T follicular helper cell (primary cell): ENCODE measurements around the gene DSCAM.
"Not testable (repeated sequence)": the region's sequence is repeated elsewhere in the genome, so short reads cannot be mapped to it uniquely, and the experiment has no call there.

Source experiments
- DNase-seq: peaks from one replicate; pipeline ENCODE4 v3.0.0-alpha.2; 2020; ENCODE audit warnings: low read depth

Gene DSCAM

DNA sequence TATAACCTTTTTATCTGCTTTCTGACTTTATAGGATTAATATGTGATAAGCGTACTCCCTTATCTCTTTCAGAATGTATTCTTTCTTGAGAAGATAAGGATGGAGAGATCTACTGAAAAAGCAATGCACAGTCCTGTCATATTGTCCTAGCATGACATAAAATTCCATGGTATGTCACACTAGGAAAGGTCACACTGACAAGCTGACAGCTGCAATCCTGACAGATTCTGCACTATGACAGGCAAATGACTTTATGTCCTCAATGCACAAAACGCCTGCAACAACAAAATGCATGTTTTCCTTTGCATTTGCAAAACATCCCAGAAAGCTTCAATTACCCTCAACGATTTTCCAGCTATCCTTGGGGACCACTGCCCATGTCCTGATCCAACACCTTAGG, 393.8 kb downstream of the DSCAM start:
- DNase-seq = no peak

DNA sequence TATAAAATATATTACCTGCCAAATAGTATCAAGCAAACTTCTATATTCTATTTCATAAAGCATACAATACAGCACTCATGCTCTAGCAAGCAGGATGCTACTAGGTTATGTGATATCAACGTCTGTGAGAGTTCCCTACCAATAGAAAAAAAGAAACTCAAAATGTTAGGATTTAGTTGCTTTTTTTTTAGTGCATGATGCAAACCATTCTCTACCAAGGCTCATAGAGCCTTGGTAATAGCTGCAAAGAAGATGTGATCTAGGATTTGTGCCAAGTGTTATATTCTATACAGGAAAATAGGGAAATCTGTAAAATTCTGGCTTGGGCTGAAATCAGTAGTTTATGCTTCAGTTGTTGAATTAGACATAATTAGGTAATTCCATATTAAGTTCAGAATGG, 394.4 kb downstream of the DSCAM start:
- DNase-seq = no peak

DNA sequence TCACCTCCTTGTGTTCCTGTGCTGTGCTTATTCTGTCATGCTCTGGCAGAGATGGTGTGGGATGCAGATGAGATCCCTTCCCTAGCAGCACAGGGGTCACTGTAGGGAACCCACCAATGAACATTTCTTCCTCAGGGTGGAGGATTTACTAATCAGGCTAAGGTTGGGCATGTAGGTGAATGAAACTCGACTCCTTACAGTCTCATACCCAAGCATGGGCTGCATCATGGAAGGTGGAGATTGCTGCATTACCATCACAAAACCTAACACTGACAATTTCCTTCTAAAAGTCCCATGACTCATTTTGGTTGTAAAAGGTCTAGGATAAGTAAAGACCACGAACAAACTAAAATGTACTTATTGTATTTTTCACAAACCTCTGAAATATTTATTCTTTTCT, 399.9 kb downstream of the DSCAM start:
- DNase-seq = no peak

DNA sequence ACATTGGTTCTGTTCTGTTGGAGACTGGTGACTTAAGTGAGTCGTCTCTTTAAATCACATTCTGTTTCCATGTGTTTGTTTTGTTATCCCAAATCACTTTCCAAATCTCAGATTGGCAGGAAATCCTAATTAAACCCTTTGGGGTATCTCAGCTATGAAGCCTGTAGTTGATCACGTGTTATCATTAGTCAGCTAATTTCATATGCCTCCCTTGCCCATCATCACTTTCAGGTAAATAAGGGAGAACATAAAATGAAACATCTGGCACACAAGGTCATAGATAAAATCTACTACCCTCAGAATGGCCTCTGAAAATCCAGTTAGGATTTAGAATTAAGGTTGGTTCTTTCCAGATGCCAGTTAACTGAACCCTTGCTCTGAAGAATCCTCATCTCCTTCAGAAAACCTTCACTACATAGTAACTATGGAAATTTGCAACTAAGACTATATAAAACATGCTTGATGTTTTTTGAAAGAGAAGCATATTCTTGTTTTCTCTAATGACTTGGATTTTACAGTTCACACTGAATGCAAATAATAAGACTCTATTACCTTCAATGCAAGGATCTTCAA, 401.5 kb downstream of the DSCAM start:
- no peak for DNase-seq

DNA sequence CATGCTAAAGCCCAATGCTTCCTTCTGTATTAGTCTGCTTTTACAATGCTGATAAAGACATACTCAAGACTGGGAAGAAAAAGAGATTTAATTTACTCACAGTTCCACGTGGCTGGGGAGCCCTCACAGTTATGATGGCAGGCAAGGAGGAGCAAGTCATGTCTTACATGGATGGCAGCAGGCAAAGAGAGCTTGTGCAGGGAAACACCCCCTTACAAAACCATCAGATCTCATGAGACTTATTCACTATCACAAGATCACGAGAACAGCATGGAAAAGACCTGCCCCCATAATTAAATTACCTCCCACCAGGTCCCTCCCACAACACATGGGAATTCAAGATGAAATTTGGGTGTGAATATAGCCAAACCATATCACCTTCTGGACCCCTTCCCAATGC, 407.4 kb downstream of the DSCAM start:
- not testable (repeated sequence) for DNase-seq

DNA sequence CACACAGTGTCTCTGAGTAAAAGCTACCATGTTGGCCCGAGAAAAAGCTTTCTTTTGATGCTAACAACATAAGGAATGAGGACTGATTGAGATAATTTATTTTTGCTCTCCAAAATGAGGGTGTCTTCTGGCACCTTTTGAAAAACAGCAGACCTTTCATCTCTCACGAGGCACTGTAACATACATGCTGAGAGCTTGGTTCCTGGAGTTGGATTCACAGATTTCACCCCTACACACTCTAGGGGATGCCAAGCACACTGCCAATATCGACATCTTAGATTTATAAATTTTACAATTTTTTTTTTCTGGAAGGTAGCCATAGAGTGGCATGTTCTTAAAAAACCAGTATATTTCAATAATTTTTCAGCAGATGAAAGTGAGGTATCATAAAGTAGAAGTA, 408.3 kb downstream of the DSCAM start:
- no peak for DNase-seq

DNA sequence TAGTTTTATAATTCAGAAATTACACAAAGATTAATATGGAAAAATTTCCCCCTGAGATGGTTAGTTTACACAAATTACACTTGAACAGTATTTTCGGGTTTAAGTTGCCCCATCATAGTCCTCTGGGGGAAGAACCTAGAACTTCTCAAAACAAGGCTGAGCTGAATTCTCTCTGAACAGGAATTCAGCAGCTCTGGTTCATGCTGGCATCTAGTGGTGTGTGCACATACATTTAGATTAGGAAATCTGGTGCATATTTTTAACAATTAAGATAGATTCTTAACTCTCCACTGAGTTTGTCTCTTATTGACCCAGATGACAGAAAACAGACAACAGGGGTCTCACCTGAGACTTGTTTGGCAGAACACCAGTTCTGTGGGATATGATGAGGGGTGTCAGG, 410.7 kb downstream of the DSCAM start:
- DNase-seq = no peak

DNA sequence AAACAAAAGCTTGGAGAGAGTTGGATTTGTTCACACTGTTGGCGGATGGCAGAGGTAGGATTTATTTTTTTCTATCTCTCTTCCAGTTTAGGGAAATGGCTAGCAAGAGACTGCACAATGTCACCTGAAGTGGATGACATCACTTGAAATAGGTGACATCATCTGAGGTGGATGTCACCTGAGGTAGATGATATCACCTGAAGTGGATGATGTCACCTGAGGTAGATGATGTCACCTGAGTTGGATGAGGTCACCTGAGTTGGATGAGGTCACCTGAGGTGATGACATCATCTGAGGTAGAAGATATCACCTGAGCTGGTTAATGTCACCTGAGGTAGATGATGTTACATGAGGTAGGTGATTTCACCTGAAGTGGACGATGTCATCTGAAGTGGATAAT, 413.4 kb downstream of the DSCAM start:
- DNase-seq = no peak

DNA sequence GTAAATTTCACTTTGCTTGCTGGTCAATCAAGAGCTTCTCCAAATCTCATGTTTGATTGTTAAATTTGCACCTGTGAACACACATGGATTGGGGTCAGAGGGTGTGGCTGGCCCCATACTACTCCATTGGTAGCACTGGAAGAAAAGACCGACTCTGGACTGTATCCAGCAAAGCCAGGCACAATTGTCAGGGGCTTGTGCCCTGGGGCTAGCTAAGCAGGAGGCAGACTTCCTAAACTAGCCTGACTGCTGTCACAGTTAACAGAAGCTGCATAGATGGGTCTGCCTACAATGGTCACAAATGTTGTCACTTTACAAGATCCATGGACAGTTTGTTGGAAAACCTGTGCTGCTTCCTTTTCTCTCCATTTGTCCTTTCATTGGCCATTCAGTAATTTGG, 421.0 kb downstream of the DSCAM start:
- no peak for DNase-seq

DNA sequence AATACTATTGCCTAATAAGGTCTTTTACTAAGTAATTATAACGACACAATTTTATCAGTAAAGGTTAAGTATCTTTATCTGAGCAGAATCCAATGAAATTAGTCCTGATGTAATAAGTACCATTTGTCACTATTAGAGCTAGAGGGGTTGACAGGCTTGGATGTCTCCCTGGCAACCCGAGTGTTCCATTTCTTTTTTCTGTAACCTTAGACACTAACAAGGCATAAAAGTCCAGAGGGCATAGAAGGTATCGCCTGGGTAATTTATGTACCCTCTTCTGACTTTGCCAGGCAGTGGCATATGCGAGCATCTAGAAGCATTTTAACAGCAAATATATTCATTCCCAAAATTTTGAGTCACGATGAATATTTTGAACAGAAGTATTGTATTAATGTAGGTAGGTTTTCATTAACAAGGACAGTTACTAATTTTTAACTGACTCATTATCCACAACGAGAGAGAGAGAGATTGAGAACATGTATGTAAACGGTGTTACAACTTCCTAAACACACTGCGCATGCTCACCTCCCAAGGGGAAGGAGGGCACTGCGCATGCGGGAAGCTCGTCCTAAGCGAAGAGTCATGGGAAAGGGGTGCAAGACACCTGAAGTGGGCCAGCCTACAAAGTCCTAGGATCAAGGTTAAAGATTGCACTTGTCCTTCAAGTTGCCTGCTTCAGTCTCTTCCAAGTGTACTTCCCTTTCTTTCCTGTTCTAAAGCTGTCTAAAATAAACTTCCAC, 423.9 kb downstream of the DSCAM start:
- DNase-seq = no peak

DNA sequence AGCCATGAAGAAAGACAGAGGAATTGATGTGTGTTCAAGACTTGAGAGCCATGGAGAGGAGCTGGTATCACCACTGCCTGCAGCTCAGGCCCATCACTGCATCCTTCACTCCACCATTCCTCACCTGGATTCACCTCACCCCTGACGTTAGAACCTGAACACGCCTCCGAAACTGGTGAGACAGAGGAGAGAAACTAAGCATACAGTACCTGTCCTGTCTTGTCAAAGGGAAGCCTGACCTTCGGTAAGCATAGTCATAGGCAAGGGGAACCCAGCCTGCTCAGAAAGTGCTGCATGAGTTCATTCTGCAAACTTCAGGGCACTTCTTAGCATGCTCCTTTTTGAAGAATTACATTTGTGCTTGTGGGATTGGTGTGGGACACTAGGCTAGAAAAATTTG, 425.8 kb downstream of the DSCAM start:
- DNase-seq = no peak

DNA sequence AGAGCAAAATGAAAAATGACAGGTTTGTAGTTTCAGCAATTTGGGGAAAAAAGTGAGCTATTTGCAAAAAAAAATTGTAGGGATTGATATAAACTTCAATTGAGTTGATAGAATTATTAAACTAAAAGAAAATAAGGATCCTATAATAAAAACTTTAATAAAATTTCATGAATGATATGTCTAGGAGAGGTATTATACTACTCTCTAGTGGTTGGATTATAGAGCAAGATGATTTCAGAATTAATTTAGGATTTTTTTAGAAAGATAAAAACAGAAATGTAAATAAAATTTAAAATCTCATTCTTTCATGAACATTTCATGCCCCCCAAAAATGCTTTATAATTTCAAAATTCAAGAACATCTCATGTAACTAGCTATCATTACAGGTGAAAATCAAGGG, 430.4 kb downstream of the DSCAM start:
- DNase-seq = no peak

DNA sequence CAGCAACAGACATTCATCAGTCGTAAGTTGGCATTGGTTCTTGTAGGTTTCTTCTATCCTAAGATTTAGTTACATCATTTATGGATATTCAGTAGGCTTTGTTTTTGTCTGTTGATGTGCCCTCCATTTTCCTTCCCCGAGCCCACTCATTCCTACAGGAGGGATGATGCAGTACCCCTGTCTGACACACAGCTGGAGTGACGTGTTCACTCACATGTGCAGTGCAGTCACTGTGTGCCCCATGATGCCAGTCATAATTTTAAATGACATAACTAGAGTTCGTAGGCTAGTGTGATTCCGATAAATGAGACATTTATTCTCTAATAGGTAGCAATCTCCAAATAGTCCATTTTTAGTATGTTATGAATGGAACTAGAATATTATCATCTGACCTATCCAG, 438.4 kb downstream of the DSCAM start:
- no peak for DNase-seq

DNA sequence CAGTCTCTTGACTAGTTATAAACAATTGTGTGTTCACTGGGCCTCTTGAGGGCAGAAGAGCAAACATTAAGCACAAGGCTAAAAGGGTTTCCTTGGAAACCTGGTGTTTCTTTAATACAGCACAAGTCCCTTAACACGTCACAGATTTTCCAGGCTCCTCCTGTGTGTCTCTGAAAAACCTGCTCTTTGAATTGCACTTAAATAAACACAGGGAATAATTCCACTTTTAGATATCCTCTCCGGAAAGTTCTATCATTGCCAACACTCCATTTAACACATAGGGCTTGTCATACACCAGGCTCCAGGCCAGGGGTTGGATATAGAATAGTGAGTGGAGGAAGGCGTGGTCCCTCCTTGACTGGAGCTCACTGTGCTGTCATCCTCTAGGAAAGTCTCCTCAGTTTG, 442.6 kb downstream of the DSCAM start:
- DNase-seq = no peak

DNA sequence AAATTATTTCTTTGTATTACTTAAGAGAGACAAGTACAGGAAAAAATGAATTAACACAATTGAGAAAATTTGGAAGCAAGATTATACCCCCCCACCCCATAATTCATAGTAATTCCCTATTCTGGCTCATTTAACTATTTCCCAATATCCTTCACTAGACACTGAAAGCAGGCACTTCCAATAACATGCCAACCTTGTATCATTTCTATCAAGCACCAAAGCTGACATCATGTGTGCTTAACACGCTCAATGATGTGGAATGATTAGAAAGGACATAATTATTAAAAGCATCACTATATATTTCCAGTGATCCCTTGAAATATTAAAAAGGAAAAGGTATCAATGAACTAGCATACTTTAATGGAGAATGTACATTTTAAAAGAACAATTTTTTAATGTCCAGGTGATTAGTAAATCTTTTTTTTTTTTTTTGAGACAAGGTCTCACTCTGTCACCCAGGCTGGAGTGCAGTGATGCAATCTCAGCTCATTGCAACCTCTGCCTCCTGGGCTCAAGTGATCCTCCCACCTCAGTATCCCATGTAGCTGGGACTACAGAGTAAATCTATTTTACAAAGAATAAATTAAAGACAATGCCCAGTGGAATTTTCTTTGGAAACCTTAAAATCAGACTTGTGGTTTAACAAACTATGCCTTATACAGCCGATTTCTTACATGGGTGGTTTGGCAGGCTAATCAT, 443.9 kb downstream of the DSCAM start:
- no peak for DNase-seq

DNA sequence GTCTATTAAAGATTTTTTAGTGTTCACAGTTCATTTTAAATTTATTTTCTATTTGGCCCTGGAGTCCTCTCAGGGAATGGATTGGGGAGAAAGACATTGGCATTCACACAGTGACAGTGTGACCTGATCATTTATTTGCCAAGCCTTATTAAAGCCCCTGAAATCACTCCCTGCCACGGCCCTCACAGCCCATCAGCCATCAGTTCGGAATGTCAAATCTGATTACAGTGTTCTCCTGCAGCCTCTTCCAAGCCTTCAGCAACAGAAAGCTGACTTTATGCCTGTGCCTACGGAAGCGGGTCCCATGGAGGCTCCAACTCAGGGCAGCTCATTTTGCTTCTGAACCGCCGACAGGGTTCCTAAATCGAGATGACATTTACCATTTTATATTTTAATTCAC, 451.2 kb downstream of the DSCAM start:
- DNase-seq = no peak

DNA sequence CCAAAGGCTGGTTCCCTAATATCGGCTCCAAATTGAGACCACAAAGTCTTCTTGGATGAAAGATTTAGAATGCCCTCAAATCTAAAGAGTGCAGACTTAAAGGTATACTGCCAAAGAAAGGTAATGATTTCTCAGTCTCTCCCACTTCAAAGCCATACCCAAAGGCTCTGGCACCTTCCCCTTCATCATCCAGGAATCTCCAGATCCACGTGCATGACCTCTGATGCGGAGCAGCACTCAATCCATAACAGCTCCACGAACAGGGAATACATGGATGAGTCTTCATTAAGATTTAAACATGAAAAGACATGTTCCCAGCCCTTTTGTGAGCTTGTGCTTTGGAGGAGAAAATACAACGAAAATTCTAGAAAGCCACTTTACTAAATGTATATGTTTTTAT, 453.9 kb downstream of the DSCAM start:
- no peak for DNase-seq

DNA sequence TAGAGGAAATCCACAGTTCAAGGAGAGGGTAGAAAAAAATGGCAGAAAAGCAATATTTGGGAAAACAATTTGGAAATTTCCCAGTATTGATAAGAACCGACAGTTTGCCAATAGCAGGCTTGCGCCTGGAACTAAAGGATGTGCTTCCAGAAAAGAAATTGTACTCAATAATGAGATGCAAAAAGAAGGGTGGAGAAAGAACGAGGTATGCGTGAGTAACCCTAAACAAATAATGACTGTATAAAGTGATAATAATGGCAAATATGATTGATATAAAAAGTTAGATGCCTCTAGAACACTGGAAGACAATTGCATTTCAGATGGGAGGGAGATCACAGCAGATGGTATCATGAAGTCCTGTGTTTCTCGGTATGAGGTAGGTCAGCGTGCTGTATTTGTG, 458.9 kb downstream of the DSCAM start:
- no peak for DNase-seq

DNA sequence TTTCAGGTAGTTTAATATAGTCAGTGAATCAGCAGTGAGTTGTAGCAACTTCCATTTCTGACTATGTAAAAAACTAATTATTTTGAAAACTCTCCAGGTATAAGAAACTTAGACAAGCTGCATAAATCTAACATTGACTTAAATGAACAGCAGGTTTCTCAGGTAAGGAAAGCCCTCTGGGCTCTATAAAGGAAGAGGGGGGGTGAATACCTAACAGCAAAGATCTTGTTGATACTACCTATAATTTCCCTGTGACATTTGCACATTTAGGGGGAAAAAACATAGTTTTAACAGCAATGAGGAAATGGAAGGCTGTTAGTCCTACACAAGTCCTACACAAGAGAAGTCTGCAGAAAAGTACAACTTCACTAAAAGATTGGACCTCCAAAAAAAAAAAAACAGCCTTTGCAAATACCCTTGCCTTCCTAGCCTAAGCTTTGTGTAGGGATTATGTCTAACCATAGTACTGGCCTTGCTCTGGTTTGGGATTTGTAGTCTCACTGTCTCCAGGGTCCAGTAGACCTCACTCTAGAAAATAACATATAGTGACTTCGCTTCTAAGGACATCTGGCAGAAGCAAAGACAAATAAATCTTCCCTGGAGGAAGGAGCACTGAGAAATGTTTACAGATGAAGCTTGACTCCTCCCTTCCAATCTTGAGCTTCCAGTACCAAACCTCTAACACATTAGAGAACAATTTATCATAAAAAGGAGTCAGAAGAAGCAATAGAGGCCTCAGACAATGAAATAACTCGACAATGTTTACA, 459.8 kb downstream of the DSCAM start:
- no peak for DNase-seq

DNA sequence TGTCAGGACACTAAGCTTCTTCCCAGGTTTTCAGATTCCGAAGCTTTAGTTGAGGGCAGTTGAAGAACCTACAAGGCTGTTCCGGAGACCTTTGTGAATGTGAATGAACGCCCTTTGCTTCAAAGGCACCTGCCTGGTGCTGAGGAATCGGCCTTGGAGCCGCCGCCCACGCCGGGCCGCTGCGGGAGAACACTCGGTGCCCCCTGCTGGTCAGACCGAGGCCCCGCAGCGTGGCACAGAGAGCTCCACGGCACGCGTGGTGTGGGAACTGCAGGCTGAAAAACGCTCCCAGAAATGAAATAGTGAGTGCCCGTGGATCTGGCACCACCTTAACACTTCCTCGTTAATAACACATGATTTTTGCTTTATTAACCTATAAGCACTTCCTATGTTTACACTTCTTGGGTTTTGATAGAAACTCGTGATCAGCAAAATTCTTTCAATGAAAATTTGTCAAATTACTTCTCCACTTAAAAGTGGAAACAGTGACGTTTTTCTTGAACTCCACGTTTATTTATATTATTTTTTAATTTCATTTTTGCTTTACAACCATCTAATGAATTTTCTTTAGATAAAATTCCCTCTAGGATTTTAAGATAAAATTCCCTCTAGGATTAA, 460.6 kb downstream of the DSCAM start:
- no peak for DNase-seq

DNA sequence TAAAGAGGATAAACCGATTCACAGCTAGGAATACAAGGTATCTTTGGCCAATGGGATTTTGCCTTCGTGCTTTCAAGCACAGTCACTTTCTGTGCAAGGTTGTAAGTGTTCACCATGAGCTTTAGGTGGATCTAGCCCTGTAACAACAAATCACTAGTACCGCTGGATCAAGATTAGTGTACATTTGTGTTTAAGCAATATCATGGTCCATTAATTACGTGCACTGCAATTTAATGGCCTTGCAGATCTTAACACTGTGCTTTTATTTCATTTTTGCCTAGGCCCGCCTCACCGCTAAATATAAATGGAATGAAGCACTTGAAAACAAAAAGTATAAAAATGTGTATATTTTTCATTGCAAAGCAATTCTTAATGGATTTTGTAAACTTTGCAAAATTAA, 461.1 kb downstream of the DSCAM start:
- DNase-seq = no peak

DNA sequence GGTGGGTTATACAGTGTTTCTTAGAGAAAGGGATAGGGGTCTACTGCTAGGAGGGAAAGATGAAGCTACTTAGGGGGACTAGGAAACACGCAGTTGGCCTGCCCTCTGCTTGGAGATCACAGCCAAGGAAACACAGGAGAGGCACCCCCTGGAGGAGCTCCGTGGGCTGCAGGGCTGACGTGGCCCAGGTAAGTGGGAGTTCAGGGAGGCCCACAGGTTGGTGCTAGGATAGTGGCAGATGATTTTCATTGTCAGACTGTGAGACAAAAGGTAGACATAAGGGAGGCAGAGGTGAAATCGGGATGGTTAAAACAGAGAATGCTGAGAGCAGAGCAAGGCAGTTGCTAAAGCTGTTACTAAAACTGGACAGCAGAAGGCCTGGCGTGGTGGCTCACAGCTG, 463.0 kb downstream of the DSCAM start:
- no peak for DNase-seq
